VCaP (cell line): ENCODE measurements around the gene GALM.
"Not testable (repeated sequence)": the region's sequence is repeated elsewhere in the genome, so short reads cannot be mapped to it uniquely, and the experiment has no call there.

ENCODE experiments used
- H3K27ac ChIP-seq: fragments of 450-650 bp; 2 replicates; pipeline ENCODE4 v1.5.1; 2017
- CTCF ChIP-seq: fragments of 450-650 bp; conservative IDR thresholded peaks from 2 replicates; pipeline ENCODE4 v1.5.1; 2017; ENCODE audit warnings: mild to moderate bottlenecking, moderate library complexity

The GALM gene

GRCh38 chr2:38643021-38643671 lies 22.8 kb upstream of the GALM start:
- H3K27ac ChIP-seq, result no peak overlapping the region
- no peak for TF ChIP-seq CTCF

GRCh38 chr2:38643683-38644511 lies 22.0 kb upstream of the GALM start:
- H3K27ac ChIP-seq, result not testable (repeated sequence)

- H3K27ac ChIP-seq, result no peak overlapping the region
- TF ChIP-seq CTCF, result no peak
These were observed 17.7 kb upstream of the GALM start for GRCh38 chr2:38648107-38648761.

GRCh38 chr2:38649176-38649728 lies 16.7 kb upstream of the GALM start:
- H3K27ac ChIP-seq, result no peak overlapping the region
- no peak for TF ChIP-seq CTCF

GRCh38 chr2:38650012-38650411 lies 15.9 kb upstream of the GALM start:
- no peak overlapping the region for H3K27ac ChIP-seq
- no peak for TF ChIP-seq CTCF

- no peak for TF ChIP-seq CTCF
- H3K27ac ChIP-seq, result no peak overlapping the region
These were observed 15.2 kb upstream of the GALM start for GRCh38 chr2:38650717-38651116.

- H3K27ac ChIP-seq, result no peak overlapping the region
- no peak for TF ChIP-seq CTCF
These were observed 13.3 kb upstream of the GALM start for GRCh38 chr2:38652431-38653273.
